ENCODE results near the gene DLD.
"Not testable (repeated sequence)": the region's sequence is repeated elsewhere in the genome, so short reads cannot be mapped to it uniquely, and the experiment has no call there.

The DLD gene

DNA sequence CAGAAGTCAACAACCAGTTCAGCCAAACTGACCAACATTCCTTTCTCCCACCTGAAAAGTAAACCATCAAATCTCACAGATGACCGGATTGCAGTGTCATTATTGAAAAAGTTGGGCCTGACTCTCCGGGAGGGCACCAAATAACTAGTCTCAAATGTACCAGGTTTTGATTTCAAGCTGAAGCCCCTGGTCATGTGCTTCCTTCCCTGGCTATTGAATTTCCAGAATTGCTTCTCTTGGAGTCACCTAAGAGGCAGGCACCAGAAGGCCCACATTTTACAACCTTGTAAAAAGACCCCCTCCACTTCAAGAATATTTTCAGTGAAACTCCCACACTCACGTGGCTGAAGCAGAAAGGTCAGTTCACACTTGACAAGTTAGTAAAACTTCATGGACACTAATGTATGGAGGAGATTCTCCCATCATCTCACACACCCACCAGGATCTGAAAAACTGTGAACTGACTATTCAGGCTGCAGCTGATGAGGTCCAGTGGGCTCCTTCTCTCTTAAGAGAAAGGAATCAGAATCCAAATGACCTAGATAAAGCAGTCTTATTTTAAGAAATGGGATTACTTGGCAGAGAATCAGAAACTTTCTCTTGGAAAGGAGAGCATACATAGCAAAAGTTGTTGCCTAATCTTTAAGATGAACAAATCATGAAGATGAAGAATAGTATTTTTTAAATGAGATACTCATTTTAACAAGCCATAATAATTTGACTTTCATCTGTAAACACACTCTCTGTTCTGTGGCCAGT is 53.6 kb downstream of the DLD start:
- DNase-seq (ENCODE audit: low read depth in 2 of 2): no peak

DNA sequence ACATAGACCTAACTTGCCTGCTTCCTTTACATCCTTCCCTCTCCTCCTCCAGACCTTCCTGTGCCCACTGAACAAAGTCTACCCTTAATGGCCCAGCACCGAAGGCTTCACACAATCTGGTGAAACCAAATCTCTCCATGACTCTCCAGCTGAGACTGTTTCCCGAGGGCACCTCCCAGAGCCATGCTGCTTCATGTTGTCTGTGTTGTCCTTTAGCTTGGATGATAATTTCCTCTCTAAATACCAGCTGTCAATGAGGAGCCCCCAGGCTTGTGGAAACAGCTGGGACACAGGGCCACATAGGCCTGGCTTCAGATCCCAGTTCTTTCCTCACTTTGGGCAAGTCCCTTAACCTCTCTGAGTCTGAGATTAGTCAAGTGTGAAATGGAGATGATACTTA is 54.3 kb downstream of the DLD start:
- DNase-seq (ENCODE audit: low read depth in 2 of 2): no peak

DNA sequence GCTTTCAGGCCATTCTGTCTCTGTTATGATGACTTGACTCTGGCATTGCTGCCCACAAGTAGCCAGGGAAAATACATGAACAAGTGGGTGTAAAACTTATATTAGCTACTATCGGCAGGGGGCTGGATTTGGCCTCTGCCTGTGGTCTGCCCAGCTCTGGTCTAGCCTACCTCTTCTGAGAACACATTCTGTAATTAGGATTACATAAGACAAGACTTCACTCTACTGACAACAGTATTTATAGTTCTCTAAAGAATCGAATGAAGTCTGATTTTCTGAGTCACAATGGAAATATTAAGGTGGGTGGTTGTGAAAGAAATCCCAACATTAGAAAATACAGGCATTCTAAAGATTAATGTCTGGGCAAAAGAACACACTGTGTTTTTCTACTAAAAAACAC is 55.5 kb downstream of the DLD start:
- DNase-seq (ENCODE audit: low read depth in 2 of 2): no peak

DNA sequence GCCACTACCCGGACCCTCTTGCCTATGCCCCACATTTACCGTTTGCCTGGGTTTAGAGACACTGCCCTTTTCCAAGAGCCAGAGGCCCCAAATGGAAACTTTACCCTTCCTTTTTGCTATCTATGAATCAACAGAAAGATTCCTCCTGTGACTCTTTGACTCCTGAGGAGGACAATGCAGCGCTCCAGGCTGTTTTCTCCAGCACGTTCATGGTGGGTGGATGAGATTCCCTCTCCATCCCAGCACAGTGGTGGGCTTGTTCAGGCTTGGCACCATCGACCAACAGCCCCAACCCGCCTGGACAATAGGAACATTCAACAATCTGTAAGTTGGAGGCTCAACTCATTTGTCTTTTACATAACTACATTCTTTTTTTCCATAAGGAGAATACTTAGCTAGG is 55.9 kb downstream of the DLD start:
- DNase-seq (ENCODE audit: low read depth in 2 of 2): no peak

DNA sequence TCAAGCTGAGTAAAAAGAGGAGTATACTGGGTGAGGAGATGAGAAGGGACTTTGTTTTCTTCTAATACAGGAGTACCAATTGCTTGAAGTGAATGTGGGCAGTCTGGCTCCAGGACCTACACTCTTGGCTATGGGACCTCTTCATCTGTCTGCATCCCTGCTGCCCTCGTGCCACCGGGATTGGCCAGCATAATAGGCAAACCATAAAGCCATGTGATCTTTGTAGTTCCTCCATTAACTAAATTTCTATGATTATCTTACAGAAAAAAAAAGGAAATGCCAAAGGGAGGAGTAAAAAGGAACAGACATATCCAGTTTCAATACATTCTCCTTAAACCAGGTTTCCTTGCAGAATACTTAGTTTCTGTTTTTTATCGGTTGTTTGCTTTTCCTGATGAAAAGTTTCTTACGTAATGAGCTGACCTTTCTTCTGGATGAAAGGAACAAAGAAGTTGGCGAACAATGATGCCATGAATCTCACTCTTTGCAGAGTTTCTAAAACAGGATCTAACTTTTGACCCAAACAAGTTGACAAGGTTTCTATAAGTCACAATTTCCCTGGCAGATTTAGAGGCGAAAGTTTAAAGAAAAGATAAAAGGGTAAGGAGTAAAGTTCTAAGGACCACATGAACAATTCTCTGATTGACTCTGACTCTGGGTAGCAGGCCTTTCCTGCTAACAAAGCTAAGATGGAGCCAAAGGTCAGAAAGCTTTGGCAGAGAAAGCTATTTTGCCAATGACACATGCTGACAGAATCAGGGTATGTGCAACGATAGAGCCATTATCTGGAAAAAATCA is 57.9 kb downstream of the DLD start:
- no peak for DNase-seq (ENCODE audit: low read depth in 2 of 2)

DNA sequence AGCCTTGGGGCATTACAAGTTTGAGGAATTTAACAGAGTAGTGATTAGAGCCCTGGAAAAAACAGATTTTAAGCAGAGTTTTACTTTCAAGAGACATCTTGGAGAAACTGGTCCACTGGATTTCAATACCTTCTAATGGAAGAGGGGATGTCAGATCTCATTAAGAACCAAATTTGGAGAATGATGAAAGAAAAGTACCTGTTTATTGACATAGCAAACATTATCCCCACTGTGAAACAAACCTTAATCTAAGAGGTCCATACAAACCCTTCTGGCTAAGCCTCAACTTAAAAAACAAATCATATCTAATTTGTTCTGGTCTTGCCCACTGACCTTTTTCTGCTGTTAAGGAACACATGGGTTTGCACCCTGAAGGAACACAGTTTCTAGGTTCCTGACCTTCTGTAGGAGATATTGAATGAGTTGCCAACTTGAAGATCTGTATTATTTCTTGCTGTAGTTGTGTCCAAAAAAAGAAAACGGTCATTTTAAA is 58.5 kb downstream of the DLD start:
- DNase-seq (ENCODE audit: low read depth in 2 of 2): no peak

DNA sequence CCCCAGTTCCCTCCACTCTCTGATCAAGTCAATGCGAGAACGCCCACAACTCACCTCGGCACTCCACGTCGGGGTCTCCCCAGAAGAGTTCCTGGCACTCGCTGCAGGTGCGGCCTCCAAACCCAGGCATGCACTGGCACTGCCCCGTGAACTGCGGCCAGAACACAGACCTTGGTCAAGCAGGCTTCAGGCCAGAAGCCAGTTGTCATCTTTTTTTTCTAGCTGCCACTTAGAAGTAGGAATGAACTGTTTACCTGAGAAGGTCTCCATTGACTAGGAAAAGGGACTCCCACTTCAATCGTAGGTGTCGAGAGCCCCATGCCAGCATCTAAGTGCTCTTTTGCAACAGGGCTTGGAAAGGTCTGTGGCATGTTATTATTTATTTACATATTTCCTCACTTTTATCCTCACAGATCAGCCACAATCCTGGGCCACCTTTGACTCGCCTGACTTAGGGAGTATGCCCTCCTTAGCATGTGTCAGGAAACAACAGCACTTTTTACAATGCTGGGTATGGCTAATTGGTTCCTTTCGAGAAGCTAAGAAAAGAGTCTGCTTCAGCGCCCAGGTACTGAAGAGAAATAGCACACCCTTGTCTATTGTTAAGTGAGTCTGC is 60.3 kb downstream of the DLD start:
- DNase-seq (ENCODE audit: low read depth in 2 of 2): no peak

DNA sequence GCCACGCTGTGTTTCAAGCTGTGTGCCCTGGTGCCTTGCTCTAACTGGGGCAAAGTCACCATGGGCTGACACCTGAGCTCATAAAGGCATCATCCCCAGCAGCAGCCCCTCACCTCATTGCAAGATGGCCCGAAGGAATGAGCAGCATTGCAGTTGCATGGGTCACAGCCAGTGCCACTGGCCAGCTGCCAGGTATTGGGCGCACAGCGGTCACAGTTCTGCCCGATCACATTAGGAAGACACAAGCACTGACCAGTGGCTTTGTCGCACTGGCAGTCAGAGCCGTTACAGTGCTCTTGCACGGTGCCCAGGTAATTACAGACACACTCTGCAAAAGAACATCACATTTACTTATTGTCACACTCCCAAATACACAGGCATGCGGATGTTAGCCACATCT is 60.9 kb downstream of the DLD start:
- DNase-seq (ENCODE audit: low read depth in 2 of 2): no peak

DNA sequence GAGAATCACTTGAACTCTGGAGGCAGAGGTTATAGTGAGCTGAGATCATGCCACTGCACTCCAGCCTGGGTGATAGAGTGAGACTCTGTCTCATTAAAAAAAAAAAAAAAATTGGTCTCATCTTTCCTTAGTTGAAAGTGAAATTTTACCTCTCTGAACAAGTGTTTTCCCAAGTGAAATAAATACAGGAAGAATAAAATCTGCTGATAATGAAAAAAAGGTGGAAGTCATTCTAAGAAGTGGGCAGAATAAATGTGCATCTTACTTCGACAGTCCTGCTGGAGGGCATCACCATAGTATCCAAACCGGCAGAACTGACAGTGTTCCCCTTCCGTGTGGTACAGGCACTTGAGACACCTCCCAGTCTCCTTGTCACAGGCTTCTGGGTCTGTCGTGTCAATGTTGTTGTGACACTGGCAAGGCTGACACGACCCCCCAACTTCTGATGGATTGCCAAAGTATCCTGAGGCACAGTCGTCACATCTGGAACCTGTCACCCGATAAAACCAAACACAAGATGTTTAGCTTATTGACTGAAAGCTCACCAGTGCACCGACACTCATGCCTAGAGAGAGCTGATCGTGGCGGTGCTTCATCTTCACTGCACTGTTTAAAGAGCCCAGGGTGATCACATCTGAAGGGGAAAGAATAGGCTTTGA is 62.4 kb downstream of the DLD start:
- no peak for DNase-seq (ENCODE audit: low read depth in 2 of 2)

DNA sequence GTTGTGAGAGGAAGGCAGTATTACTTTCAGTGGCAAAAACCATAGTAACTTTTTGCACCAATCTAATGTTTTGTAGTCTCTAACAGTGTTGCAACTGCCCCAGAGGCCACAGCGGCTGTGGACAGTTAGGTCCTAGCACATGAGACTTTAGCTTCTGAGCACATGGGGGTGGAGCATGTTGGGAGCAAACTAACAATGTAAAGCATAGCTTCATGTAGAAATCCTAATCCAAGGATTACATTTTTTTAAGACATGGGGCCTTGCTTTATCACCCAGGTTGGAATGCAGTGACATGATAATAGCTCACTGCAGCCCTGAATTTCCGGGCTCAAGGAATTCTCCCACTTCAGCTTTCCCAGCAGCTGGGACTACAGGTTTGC is 62.9 kb downstream of the DLD start:
- DNase-seq (ENCODE audit: low read depth in 2 of 2): no peak

DNA sequence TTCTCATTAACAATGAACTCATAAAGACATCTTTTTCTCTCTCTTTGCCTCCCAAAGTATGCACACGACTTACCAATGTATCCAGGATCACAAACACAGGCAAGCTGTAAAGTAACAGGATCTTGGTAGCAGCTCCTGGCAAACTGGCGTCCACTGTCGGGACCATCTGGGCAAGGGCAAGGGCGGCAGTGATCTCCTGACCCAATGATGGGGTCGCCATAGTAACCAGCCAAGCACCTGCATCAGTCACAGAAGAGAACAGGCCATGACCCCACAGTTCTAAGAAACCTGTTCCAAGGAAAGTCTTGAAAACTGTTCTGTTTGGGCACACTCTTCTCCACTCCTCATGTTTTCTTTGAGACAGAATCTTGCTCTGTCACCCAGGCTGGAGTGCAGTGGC is 64.4 kb downstream of the DLD start:
- no peak for DNase-seq (ENCODE audit: low read depth in 2 of 2)

DNA sequence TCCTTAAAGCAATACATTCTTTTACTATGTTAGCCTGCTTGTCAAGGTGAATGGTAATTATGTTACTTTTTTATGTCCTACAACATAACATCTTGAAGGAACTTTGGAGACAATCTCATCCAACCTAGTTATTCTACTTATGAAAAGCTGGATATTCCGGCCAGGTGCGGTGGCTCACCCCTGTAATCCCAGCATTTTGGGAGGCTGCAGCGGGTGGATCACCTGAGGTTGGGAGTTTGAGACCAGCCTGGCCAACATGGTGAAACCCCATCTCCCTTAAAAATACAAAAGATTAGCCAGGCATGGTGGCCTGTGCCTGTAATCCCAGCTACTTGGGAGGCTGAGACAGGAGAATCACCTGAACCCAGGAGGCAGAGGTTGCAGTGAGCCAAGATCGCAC is 66.0 kb downstream of the DLD start:
- not testable (repeated sequence) for DNase-seq (ENCODE audit: low read depth in 2 of 2)

DNA sequence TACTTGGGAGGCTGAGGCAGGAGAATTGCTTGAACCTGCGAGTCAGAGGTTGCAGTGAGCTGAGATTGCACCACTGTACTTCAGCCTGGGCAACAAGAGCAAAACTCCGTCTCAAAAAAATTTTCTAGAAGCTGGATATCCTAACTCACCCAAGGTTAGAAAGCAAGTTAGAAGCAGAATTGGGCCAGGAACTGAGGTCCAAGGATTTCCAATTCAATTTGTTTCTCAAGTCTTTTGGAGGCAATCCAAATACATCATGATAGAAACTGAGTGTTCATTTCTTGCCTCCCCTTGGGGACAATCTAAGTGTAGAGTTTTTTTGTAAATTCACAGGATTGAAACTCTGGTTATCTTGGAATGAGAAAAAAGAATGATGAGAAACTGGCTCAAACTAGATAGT is 66.5 kb downstream of the DLD start:
- DNase-seq (ENCODE audit: low read depth in 2 of 2): no peak

DNA sequence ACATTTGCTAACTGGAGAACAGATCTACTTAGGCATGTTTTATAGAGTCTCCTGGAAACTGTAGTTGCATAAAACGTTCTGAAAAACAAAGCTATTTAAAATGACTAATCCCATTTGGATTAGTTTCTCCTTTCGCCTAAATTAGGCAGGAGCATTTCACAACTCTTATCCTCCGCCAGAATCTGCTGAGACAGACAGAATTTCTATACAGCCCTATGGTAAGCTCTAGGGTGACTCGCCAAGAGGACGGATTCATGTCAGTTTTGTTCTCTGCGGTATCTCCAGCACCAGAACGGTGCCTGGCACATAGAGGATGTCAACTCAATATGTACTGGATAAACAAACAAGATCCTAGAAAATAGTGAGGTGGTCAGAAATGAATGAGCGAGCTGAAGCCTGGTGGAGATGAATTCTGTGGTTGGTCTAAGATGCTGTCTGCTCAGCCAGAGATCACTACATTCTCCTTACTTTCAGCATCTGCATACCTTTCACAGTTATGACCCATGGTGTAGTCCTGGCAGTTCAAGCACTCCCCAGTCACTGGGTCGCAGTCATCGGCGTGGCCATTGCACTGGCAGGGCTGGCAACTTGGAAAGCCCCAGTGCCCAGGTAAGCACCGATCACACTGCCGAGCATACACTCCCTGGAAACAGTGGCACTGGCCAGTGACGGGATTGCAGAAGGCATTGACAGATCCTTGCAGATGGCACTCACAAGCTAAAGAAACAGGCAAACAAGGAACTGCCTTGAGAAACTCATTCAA is 68.0 kb downstream of the DLD start:
- no peak for DNase-seq (ENCODE audit: low read depth in 2 of 2)

DNA sequence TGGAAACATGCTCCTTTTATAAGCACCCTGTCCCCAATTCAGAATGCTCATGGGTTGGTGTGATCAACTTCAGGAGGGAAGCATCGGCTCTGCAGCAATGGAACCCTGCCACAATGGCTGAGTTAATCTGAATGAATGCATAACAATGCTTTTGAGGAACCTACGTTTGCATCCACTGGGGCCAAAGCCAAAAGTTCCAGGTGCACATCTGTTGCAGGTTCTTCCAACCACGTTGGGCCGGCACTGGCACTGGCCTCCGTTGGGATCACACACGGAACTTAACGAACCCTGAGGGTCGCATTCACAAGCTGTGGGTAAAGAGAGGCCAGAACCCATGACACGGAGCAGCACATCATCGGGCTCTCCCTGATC is 68.5 kb downstream of the DLD start:
- no peak for DNase-seq (ENCODE audit: low read depth in 2 of 2)

DNA sequence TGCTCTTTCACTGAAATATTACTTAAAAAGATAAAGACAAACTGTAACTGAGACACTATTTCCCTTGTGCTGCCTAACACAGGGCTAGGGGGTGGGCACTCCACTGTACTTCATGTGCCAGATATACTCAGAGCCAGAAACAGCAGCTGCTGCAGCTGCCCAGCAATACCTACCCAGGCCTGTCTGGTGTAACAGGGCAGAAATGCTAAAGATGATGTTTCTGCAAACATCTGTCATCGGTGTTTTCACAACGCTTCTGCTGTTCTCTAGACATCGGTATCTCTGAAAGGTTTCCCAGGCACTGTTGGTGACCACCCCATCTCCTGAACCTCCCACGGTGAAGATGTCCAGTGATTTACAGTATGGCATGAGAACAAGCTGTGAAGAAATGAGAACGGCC is 69.3 kb downstream of the DLD start:
- no peak for DNase-seq (ENCODE audit: low read depth in 2 of 2)

DNA sequence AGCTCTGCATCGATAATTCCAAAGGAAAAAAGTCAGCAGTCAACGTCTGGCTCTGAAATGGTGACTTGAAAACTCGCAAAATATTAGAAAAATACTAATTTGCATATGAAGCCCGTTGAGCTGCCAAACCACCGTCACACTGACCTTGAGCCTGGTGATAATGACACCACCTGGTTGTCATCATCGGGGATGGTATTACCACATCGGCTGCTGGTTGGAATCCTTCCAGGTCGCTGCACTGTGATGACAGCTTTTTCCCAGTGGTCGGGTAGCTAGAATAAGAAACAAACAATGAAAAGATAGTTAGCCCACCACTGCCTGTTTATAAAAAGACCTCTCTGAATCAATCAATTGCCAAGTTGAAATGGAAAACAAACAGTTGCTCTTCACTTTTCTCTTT is 70.4 kb downstream of the DLD start:
- no peak for DNase-seq (ENCODE audit: low read depth in 2 of 2)

DNA sequence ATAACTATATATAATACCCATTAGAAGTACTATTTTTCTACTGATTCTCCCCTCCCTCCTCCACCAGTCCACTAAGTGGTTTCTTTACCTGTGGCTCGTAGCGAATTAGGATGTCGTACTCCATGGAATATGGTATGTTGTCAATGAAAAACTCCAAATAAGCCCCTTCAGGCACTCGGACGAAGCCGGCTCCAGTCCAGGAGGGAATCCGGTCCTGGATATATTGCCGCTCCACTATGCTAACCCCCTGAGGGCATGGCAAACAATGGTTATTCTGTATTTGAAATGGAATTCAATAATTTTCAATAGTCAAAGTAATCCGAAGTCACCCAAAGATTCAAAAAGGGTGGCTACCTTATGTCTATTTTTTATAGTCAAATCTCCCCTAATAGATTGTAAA is 71.8 kb downstream of the DLD start:
- no peak for DNase-seq (ENCODE audit: low read depth in 2 of 2)

DNA sequence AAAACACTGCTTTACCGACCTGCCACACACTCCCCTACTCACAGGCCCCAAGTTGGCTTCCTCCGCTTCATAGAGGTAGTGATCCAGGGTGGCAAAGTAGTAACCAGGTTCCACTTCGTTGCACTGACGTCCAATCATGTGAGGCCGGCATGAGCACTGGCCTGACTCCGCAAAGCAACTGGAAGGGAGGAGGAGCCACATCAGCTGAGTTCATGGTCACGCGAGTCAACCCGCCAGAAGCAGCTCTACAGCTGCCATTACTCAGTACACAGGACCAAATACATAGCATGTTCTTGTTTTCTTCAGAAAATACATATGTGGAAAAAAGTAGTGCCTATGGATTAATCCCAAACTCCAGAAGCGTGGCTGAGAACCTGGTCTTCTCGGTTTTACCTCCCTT is 73.5 kb downstream of the DLD start:
- DNase-seq (ENCODE audit: low read depth in 2 of 2): no peak

DNA sequence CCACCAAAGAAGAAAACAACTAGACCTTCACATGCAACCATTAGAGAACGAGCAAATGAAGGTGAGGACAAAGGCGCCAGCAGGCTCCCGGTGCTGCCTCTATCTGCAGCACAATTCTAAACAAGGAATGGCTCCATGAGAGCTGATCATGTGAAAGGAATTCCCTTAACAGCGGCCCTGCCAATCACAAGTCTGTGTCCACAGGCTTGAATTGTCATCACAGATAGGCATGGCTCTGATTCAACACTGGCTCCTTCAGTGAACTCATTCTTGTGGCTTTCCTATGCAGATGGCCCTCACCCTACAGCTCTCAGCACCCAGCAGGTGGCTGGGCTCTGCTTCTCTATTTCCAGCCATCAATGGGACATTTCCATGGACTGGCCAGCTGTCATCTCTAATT is 75.7 kb downstream of the DLD start:
- no peak for DNase-seq (ENCODE audit: low read depth in 2 of 2)

DNA sequence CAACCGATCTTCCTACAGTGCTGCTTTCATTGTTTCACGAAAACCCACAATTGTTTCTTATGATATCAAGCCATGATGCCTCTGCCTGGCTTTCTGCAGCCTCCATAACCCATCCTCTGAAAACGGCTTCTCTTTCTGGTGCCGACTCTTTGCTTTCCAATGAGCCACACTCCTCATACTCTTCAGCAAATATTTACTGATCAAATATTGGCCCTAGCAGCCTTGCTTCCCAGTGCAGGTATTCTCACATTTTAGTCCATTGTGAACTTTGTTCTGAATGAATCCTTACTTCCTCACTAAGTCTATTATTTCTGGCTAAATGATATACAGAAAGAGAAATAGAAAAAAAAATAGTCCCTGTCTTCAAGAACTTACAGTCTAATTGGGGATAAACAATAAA is 76.4 kb downstream of the DLD start:
- no peak for DNase-seq (ENCODE audit: low read depth in 2 of 2)

DNA sequence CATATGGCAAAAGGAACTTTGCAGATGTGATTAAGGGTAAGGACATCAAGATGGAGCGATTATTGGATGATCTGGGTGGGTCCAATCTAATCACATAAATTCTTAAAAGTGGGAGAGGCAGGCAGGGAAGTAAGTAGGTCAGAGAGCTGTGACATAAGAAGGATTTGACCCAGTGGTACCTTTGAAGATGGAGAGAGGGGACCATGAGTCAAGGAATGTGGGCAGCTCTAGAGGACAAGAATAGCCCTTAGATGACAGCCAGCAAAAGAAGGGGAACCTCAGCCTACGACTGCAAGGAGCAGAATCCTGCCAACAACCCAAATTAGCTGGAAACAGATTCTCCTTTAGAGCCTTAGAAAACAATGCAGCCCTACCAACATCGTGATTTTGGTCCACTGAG is 77.5 kb downstream of the DLD start:
- no peak for DNase-seq (ENCODE audit: low read depth in 2 of 2)

All from stimulated activated CD4-positive, alpha-beta T cell treated with anti-CD3 and anti-CD28 coated beads, Interleukin-1b, Interleukin-23, amount 100 ng/mL, for 4 hours (primary cell).